NOMO-1 (cell line): ENCODE measurements around the gene CBLL2.
"Not testable (repeated sequence)": the region's sequence is repeated elsewhere in the genome, so short reads cannot be mapped to it uniquely, and the experiment has no call there.

Source experiments
- DNase-seq, 2 experiments: peaks; one replicate each; lab custom pipeline; 2025; ENCODE audit not compliant: unreplicated experiment in 2 of 2; lab: John Stamatoyannopoulos, UW

Gene CBLL2

GRCh38 chrX:22272613-22273012 lies at the start of gene CBLL2:
TSS of gene CBLL2 (plus strand) at chrX:22272913. CDS start at chrX:22272992, 79 bp downstream.
- DNase-seq = no peak

GRCh38 chrX:22234380-22234779 lies 38.3 kb upstream of the CBLL2 start:
- DNase-seq = no peak

- DNase-seq = no peak
Measured at GRCh38 chrX:22237479-22237878, 35.2 kb upstream of the CBLL2 start.

GRCh38 chrX:22246620-22247019 lies 26.1 kb upstream of the CBLL2 start:
- DNase-seq = no peak

GRCh38 chrX:22247169-22247568 lies 25.5 kb upstream of the CBLL2 start:
- no peak for DNase-seq

- DNase-seq = no peak
Measured at GRCh38 chrX:22248401-22248800, 24.3 kb upstream of the CBLL2 start.

GRCh38 chrX:22249371-22249770 lies 23.3 kb upstream of the CBLL2 start:
- DNase-seq = no peak

GRCh38 chrX:22268706-22269105 lies 4.0 kb upstream of the CBLL2 start:
- DNase-seq = no peak

GRCh38 chrX:22273714-22274317 lies 1.1 kb downstream of the CBLL2 start:
- DNase-seq = no peak

GRCh38 chrX:22276781-22277180 lies 4.1 kb downstream of the CBLL2 start:
- no peak for DNase-seq

GRCh38 chrX:22278375-22278774 lies 5.7 kb downstream of the CBLL2 start:
- DNase-seq = no peak

GRCh38 chrX:22289209-22289608 lies 16.5 kb downstream of the CBLL2 start:
- DNase-seq = not testable (repeated sequence)

- DNase-seq = no peak
Measured at GRCh38 chrX:22296871-22297270, 24.2 kb downstream of the CBLL2 start.

- peak; percentile 76 to 79 for DNase-seq
Measured at GRCh38 chrX:22300130-22300529, 27.4 kb downstream of the CBLL2 start.

GRCh38 chrX:22310779-22311178 lies 38.1 kb downstream of the CBLL2 start:
- DNase-seq = no peak

GRCh38 chrX:22313766-22314165 lies 41.1 kb downstream of the CBLL2 start:
- no peak for DNase-seq

GRCh38 chrX:22314211-22314610 lies 41.5 kb downstream of the CBLL2 start:
- no peak for DNase-seq

- DNase-seq = no peak
Measured at GRCh38 chrX:22314692-22315091, 42.0 kb downstream of the CBLL2 start.

GRCh38 chrX:22315151-22315550 lies 42.4 kb downstream of the CBLL2 start:
- DNase-seq = no peak

- DNase-seq = no peak
Measured at GRCh38 chrX:22320236-22320873, 47.6 kb downstream of the CBLL2 start.

GRCh38 chrX:22323541-22323940 lies 50.8 kb downstream of the CBLL2 start:
- DNase-seq = no peak
